Caco-2 (cell line): ENCODE data around the gene ZFHX3. TPM values are rescaled to one million over a fixed set of nuclear protein-coding genes. Genes with fewer than 3 reads are reported as not detected.

Experiments
- BruUV-seq: library from RNA; stranded (reverse); fragments of 400-500 nt; replicated peaks from 2 replicates; lab custom pipeline; 2021; lab: Mats Ljungman, UMichigan
- CTCF ChIA-PET: fragments of 300-600 bp; sonication (Branson Sonifier 250); formaldehyde crosslinking; loops from one replicate; lab custom pipeline; 2022; ENCODE audit warnings: antibody characterized with exemption; lab: Charles Lee
- POLR2A ChIA-PET: fragments of 300-600 bp; sonication (Branson Sonifier 250); formaldehyde crosslinking; loops from one replicate; lab custom pipeline; 2022; ENCODE audit warnings: antibody characterized with exemption; lab: Charles Lee
- DNase-seq, 2 experiments: peaks; one replicate each; pipeline versions ENCODE4 v3.0.0 to v3.0.0-alpha.2; 2020 to 2022
- H3K27me3 ChIP-seq: replicated peaks from 2 replicates; pipeline ENCODE4 v1.6.0; 2011; ENCODE audit warnings: low read length; ENCODE audit not compliant: control insufficient read depth, insufficient read depth
- H3K36me3 ChIP-seq: 2 replicates; pipeline ENCODE4 v1.5.1; 2011; ENCODE audit warnings: low read length; ENCODE audit not compliant: control insufficient read depth, insufficient read depth
- H3K4me1 ChIP-seq: fragments of 250-450 bp; sonication (Bioruptor Pico); 2 replicates; pipeline ENCODE4 v1.5.1; 2020; ENCODE audit warnings: mild to moderate bottlenecking
- H3K4me3 ChIP-seq: 2 replicates; pipeline ENCODE4 v1.5.1; 2011; ENCODE audit warnings: low read depth, mild to moderate bottlenecking, control low read depth, low read length
- H3K9me3 ChIP-seq: fragments of 250-450 bp; sonication (Bioruptor Pico); 2 replicates; pipeline ENCODE4 v1.5.1; 2020; ENCODE audit warnings: mild to moderate bottlenecking, moderate library complexity
- H3K27ac Mint-ChIP-seq: one replicate; pipeline ENCODE4 v1.8.0; 2022; ENCODE audit warnings: mixed read lengths; ENCODE audit not compliant: unreplicated experiment
- H3K27me3 Mint-ChIP-seq: one replicate; pipeline ENCODE4 v1.8.0; 2022; ENCODE audit warnings: mixed read lengths; ENCODE audit not compliant: insufficient read depth, unreplicated experiment
- H3K36me3 Mint-ChIP-seq: one replicate; pipeline ENCODE4 v1.8.0; 2022; ENCODE audit warnings: mild to moderate bottlenecking, mixed read lengths; ENCODE audit not compliant: insufficient read depth, unreplicated experiment
- H3K4me1 Mint-ChIP-seq: one replicate; pipeline ENCODE4 v1.8.0; 2022; ENCODE audit warnings: low read depth, mixed read lengths; ENCODE audit not compliant: unreplicated experiment
- H3K4me3 Mint-ChIP-seq: one replicate; pipeline ENCODE4 v1.8.0; 2022; ENCODE audit warnings: mild to moderate bottlenecking, moderate library complexity, mixed read lengths; ENCODE audit not compliant: unreplicated experiment
- H3K9me3 Mint-ChIP-seq: one replicate; pipeline ENCODE4 v1.8.0; 2022; ENCODE audit warnings: mixed read lengths; ENCODE audit not compliant: unreplicated experiment
- intact Hi-C: fragments of 100-400 bp; cut with micrococcal nuclease; formaldehyde crosslinking; loops from one replicate; pipeline ENCODE4 v1.10.0; 2022; ENCODE audit not compliant: unreplicated experiment
- total RNA-seq: library from RNA; stranded (reverse); gene quantifications from 2 replicates; pipeline ENCODE4 v1.2.3, GENCODE V29; 2022
- TF ChIP-seq, protein P1 (sequence below), 2 experiments: fragments of 200-600 bp in 1 of 2; IDR thresholded peaks; 1 replicate in 1 of 2; 2 replicates in 1 of 2; pipeline versions ENCODE4 v1.5.1 to v1.8.0; 2011 to 2022; ENCODE audit warnings: antibody characterized with exemption in 1 of 2, control low read depth in 1 of 2, inconsistent platforms in 1 of 2, low read depth in 1 of 2, low read length in 1 of 2, mild to moderate bottlenecking in 1 of 2, moderate library complexity in 1 of 2; ENCODE audit not compliant: insufficient read depth in 1 of 2, severe bottlenecking in 1 of 2, unreplicated experiment in 1 of 2

The ZFHX3 gene
- total RNA-seq, 1 experiment from 2014 or later: 39.9 TPM

DNA sequence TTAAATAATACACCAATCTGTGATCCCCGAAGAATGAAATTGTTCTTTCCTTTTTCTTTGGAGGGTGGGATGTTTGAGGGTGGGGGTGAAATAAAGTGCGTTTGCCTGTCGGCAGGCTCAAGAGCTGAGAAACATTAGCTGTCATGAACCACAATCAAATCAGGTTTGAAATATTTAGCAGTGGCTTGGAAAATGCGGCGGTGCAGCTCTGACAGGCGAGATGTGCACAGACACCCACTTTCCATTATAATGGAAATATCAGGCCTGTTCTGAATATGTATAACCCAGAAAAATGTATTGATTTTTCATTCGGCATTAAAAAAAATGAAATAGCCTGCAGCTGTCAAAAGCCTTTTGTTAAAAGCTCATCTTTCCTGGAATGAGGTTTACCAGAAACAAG lies 212.8 kb downstream of the ZFHX3 start:
- H3K4me3 Mint-ChIP-seq: no peak overlapping the region
- CTCF ChIA-PET: interaction anchor here (0.5 to 0.6 kb wide), 2 partner anchors 12 to 640 kb away, joined by 3 read pairs; no protein-coding TSS in a partner anchor
- intact Hi-C loops: loop anchor here (10.0 kb wide), 2 partner anchors 100 to 590 kb away; no protein-coding TSS in a partner anchor

DNA sequence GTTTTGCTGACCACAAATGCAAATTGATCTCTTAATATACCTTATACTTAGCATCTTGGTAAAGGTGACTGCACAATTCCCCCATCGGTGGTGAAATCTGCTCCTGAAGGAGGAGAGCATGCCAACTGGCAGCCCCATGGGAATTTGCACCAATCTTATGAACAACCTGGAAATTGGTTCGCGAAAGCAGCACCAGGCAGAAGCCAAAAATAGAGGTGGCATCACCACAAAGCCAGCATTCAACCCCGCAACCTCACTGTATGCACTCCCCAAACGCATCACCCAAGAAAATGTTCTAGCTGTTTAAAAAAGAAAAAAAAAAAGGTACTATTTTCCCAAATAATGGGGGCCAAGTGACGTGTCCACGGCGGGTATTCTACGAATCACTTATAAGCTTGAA lies 213.4 kb downstream of the ZFHX3 start:
- intact Hi-C loops: loop anchor here (5.0 to 10.0 kb wide), 3 partner anchors 100 to 590 kb away; no protein-coding TSS in a partner anchor
- H3K36me3 ChIP-seq: no peaks in the 10 kb centered on the region
- ChIA-PET CTCF (interaction anchor here (0.5 to 0.6 kb wide), 2 partner anchors 13 to 639 kb away, joined by 3 read pairs; no protein-coding TSS in a partner anchor), POLR2A (no interaction called here)
- H3K27me3 ChIP-seq: no peaks in the 10 kb centered on the region
- H3K4me1 ChIP-seq: peaks cover 17% of the 10 kb centered on the region
- no peak for DNase-seq
- no peaks in the 10 kb centered on the region for H3K9me3 ChIP-seq
- H3K9me3 Mint-ChIP-seq: no peaks in the 10 kb centered on the region
- no peak overlapping the region for H3K27ac Mint-ChIP-seq
- H3K4me3 Mint-ChIP-seq: no peak overlapping the region
- H3K4me1 Mint-ChIP-seq: no peaks in the 10 kb centered on the region
- H3K27me3 Mint-ChIP-seq: no peaks in the 10 kb centered on the region
- H3K4me3 ChIP-seq: no peak overlapping the region
- H3K36me3 Mint-ChIP-seq: peaks cover 20% of the 10 kb centered on the region
- BruUV-seq: no TSS peak
- TF ChIP-seq, protein P1, sequence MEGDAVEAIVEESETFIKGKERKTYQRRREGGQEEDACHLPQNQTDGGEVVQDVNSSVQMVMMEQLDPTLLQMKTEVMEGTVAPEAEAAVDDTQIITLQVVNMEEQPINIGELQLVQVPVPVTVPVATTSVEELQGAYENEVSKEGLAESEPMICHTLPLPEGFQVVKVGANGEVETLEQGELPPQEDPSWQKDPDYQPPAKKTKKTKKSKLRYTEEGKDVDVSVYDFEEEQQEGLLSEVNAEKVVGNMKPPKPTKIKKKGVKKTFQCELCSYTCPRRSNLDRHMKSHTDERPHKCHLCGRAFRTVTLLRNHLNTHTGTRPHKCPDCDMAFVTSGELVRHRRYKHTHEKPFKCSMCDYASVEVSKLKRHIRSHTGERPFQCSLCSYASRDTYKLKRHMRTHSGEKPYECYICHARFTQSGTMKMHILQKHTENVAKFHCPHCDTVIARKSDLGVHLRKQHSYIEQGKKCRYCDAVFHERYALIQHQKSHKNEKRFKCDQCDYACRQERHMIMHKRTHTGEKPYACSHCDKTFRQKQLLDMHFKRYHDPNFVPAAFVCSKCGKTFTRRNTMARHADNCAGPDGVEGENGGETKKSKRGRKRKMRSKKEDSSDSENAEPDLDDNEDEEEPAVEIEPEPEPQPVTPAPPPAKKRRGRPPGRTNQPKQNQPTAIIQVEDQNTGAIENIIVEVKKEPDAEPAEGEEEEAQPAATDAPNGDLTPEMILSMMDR (IDR thresholded peaks at IDR 0.05; ENCODE audit: insufficient read depth in 1 of 2, low read depth in 1 of 2, low read length in 1 of 2, severe bottlenecking in 1 of 2, unreplicated experiment in 1 of 2): no peak

More for the DNA sequence above, 212.8 kb downstream of the ZFHX3 start:
- Mint-ChIP-seq H3K9me3 (no peaks in the 10 kb centered on the region), H3K27ac (no peak overlapping the region), H3K27me3 (no peaks in the 10 kb centered on the region), H3K4me1 (no peaks in the 10 kb centered on the region), H3K36me3 (peaks cover 14% of the 10 kb centered on the region)
- no peaks in the 10 kb centered on the region for H3K36me3 ChIP-seq
- peaks cover 17% of the 10 kb centered on the region for H3K4me1 ChIP-seq
- BruUV-seq: no TSS peak
- TF ChIP-seq, protein P1 (IDR thresholded peaks at IDR 0.05; ENCODE audit: insufficient read depth in 1 of 2, low read depth in 1 of 2, low read length in 1 of 2, severe bottlenecking in 1 of 2, unreplicated experiment in 1 of 2): no peak
- H3K9me3 ChIP-seq: no peaks in the 10 kb centered on the region
- no peaks in the 10 kb centered on the region for H3K27me3 ChIP-seq
- H3K4me3 ChIP-seq: no peak overlapping the region
- POLR2A ChIA-PET: no interaction called here
- DNase-seq: no peak

DNA sequence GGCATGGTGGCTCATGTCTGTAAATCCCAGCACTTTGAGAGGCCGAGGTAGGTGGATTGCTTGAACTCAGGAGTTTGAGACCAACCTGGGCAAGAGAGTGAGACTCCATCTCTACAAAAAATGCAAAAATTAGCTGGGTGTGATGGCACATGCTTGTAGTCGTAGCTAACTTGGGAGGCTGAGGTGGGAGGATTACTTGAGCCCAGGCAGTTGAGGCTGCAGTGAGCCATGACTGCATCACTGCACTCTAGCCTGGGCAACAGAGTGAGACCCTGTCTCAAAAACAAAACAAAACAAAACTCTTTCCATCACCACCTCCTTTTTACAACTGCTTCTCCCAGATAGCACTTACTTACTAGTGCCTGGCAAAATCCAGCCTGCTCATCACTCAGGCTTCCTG lies 214.0 kb downstream of the ZFHX3 start:
- H3K4me1 ChIP-seq: peaks cover 17% of the 10 kb centered on the region
- H3K27ac Mint-ChIP-seq: no peak overlapping the region
- TF ChIP-seq, protein P1 (IDR thresholded peaks at IDR 0.05; ENCODE audit: insufficient read depth in 1 of 2, low read depth in 1 of 2, low read length in 1 of 2, severe bottlenecking in 1 of 2, unreplicated experiment in 1 of 2): no peak
- no peak overlapping the region for H3K4me3 Mint-ChIP-seq
- no peaks in the 10 kb centered on the region for H3K27me3 Mint-ChIP-seq
- ChIA-PET CTCF (interaction anchor here (1.0 kb wide), 1 partner anchor 497 kb away, joined by 3 read pairs; no protein-coding TSS in a partner anchor), POLR2A (no interaction called here)
- no TSS peak for BruUV-seq
- H3K4me3 ChIP-seq: no peak overlapping the region
- intact Hi-C loops: loop anchor here (2.0 to 10.0 kb wide), 4 partner anchors 43 to 589 kb away; no protein-coding TSS in a partner anchor
- peaks cover 26% of the 10 kb centered on the region for H3K36me3 Mint-ChIP-seq
- no peaks in the 10 kb centered on the region for H3K4me1 Mint-ChIP-seq
- H3K36me3 ChIP-seq: no peaks in the 10 kb centered on the region
- no peak for DNase-seq
- no peaks in the 10 kb centered on the region for H3K27me3 ChIP-seq
- no peaks in the 10 kb centered on the region for H3K9me3 Mint-ChIP-seq
- H3K9me3 ChIP-seq: no peaks in the 10 kb centered on the region
